MCF 10A (cell line): Measurements from ENCODE around the gene PARD6A. TPM values are rescaled to one million over a fixed set of nuclear protein-coding genes. Genes with fewer than 3 reads are reported as not detected.

ENCODE experiments used
- BruUV-seq: library from RNA; stranded (reverse); fragments of 400-500 nt; replicated peaks from 2 replicates; lab custom pipeline; 2021; lab: Mats Ljungman, UMichigan
- CTCF ChIA-PET: fragments of 300-600 bp; sonication (Branson Sonifier 250); formaldehyde crosslinking; extraction: SDS; loops from one replicate; lab custom pipeline; 2021; ENCODE audit warnings: antibody characterized with exemption, inconsistent platforms; lab: Yijun Ruan, JAX
- POLR2A ChIA-PET: fragments of 300-600, 350-650 bp; sonication (Branson Sonifier 250); formaldehyde crosslinking; extraction: SDS; loops from one replicate; lab custom pipeline; 2020; ENCODE audit warnings: antibody characterized with exemption, inconsistent platforms; lab: Yijun Ruan, JAX
- DNase-seq: peaks from one replicate; pipeline ENCODE4 v3.0.0-alpha.2; 2018; ENCODE audit not compliant: unreplicated experiment
- H3K27ac Mint-ChIP-seq: one replicate; pipeline ENCODE4 v1.8.0; 2022; ENCODE audit warnings: mild to moderate bottlenecking, low read depth, mixed read lengths; ENCODE audit not compliant: unreplicated experiment
- H3K27me3 Mint-ChIP-seq: one replicate; pipeline ENCODE4 v1.8.0; 2022; ENCODE audit warnings: mixed read lengths; ENCODE audit not compliant: insufficient read depth, unreplicated experiment
- H3K36me3 Mint-ChIP-seq: one replicate; pipeline ENCODE4 v1.8.0; 2022; ENCODE audit warnings: mild to moderate bottlenecking, moderate library complexity, mixed read lengths; ENCODE audit not compliant: insufficient read depth, unreplicated experiment
- H3K4me1 Mint-ChIP-seq: one replicate; pipeline ENCODE4 v1.8.0; 2022; ENCODE audit warnings: mixed read lengths; ENCODE audit not compliant: insufficient read depth, unreplicated experiment
- H3K4me3 Mint-ChIP-seq: one replicate; pipeline ENCODE4 v1.8.0; 2022; ENCODE audit warnings: mild to moderate bottlenecking, moderate library complexity, mixed read lengths; ENCODE audit not compliant: unreplicated experiment
- H3K9me3 Mint-ChIP-seq: one replicate; pipeline ENCODE4 v1.8.0; 2022; ENCODE audit warnings: mixed read lengths; ENCODE audit not compliant: unreplicated experiment
- intact Hi-C: fragments of 100-400 bp; cut with micrococcal nuclease; formaldehyde crosslinking; loops from 2 replicates; pipeline ENCODE4 v1.14.1; 2022
- total RNA-seq: library from RNA; stranded (reverse); gene quantifications from 2 replicates; pipeline ENCODE4 v1.2.3, GENCODE V29; 2022
- TF ChIP-seq, protein P1 (sequence below): fragments of 200-600 bp; IDR thresholded peaks from one replicate; pipeline ENCODE4 v1.8.0; 2022; ENCODE audit warnings: antibody characterized with exemption, mild to moderate bottlenecking; ENCODE audit not compliant: unreplicated experiment

Gene PARD6A
- total RNA-seq, 1 experiment from 2014 or later, result 4.5 TPM

DNA sequence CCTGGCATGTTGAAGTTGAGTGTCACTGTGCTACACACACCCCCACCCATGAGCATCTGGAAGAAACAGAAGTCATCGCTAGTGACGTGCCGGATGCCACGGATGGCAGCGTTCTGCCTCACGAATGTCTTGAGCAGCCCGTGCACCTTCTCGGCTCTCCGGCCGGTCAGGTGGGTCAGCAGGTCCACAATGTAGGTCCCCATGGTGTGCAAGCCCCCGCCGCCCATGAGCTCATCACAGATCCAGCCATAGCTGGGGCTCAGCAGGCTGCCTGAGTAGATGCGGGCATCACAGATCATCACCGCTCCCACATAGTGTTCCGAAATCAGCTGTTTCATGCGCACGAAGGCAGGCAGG, 14.8 kb downstream of the PARD6A start:
- CTCF ChIA-PET, result no interaction called here
- DNase-seq, result no peak
- POLR2A ChIA-PET, result no interaction called here
- no peak overlapping the region for H3K4me3 Mint-ChIP-seq
- H3K27me3 Mint-ChIP-seq, result no peaks in the 10 kb centered on the region
- intact Hi-C loops, result loop anchor here (10.0 kb wide), 1 partner anchor 169 kb away; the partner anchor contains the start of genes CENPT, NUTF2 and THAP11
- TF ChIP-seq, protein P1, sequence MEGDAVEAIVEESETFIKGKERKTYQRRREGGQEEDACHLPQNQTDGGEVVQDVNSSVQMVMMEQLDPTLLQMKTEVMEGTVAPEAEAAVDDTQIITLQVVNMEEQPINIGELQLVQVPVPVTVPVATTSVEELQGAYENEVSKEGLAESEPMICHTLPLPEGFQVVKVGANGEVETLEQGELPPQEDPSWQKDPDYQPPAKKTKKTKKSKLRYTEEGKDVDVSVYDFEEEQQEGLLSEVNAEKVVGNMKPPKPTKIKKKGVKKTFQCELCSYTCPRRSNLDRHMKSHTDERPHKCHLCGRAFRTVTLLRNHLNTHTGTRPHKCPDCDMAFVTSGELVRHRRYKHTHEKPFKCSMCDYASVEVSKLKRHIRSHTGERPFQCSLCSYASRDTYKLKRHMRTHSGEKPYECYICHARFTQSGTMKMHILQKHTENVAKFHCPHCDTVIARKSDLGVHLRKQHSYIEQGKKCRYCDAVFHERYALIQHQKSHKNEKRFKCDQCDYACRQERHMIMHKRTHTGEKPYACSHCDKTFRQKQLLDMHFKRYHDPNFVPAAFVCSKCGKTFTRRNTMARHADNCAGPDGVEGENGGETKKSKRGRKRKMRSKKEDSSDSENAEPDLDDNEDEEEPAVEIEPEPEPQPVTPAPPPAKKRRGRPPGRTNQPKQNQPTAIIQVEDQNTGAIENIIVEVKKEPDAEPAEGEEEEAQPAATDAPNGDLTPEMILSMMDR, result no peak
- peaks cover 18% of the 10 kb centered on the region for H3K36me3 Mint-ChIP-seq
- no TSS peak for BruUV-seq
- H3K4me1 Mint-ChIP-seq, result peaks cover 15% of the 10 kb centered on the region
- H3K9me3 Mint-ChIP-seq, result no peaks in the 10 kb centered on the region
- no peak overlapping the region for H3K27ac Mint-ChIP-seq

GRCh38 chr16:67675999-67676398, 15.2 kb downstream of the PARD6A start:
- intact Hi-C loops, result loop anchor here (10.0 kb wide), 1 partner anchor 169 kb away; the partner anchor contains the start of genes CENPT, NUTF2 and THAP11
- Mint-ChIP-seq H3K36me3 (peaks cover 18% of the 10 kb centered on the region), H3K27me3 (no peaks in the 10 kb centered on the region), H3K27ac (no peak overlapping the region), H3K4me3 (no peak overlapping the region), H3K4me1 (peaks cover 15% of the 10 kb centered on the region), H3K9me3 (no peaks in the 10 kb centered on the region)
- DNase-seq, result no peak
- ChIA-PET POLR2A (no interaction called here), CTCF (no interaction called here)
- no TSS peak for BruUV-seq
- TF ChIP-seq, protein P1, result no peak

- DNase-seq, result no peak
- H3K27ac Mint-ChIP-seq, result no peak overlapping the region
- POLR2A ChIA-PET, result interaction anchor here (0.6 kb wide), 1 partner anchor 140 kb away, joined by 3 read pairs; no protein-coding TSS in a partner anchor
Observed at GRCh38 chr16:67676516-67676915, 15.8 kb downstream of the PARD6A start.

GRCh38 chr16:67676939-67677338, 16.2 kb downstream of the PARD6A start:
- no TSS peak for BruUV-seq
- no peak overlapping the region for H3K27ac Mint-ChIP-seq
- intact Hi-C loops, result loop anchor here (10.0 kb wide), 1 partner anchor 168 kb away; the partner anchor contains the start of genes CENPT, NUTF2 and THAP11
- CTCF ChIA-PET, result interaction anchor here (0.6 to 0.7 kb wide), 3 partner anchors 81 to 225 kb away, joined by 3 to 5 read pairs (median 4); no protein-coding TSS in a partner anchor
- no peaks in the 10 kb centered on the region for H3K27me3 Mint-ChIP-seq
- POLR2A ChIA-PET, result interaction anchor here (0.6 kb wide), 1 partner anchor 140 kb away, joined by 3 read pairs; no protein-coding TSS in a partner anchor
- H3K4me3 Mint-ChIP-seq, result no peak overlapping the region
- no peak for DNase-seq
- H3K36me3 Mint-ChIP-seq, result peaks cover 18% of the 10 kb centered on the region
- TF ChIP-seq, protein P1, result no peak
- no peaks in the 10 kb centered on the region for H3K9me3 Mint-ChIP-seq
- peaks cover 15% of the 10 kb centered on the region for H3K4me1 Mint-ChIP-seq

More at GRCh38 chr16:67676516-67676915, 15.8 kb downstream of the PARD6A start:
- intact Hi-C loops, result loop anchor here (10.0 kb wide), 1 partner anchor 168 kb away; the partner anchor contains the start of genes CENPT, NUTF2 and THAP11
- Mint-ChIP-seq H3K4me1 (peaks cover 15% of the 10 kb centered on the region), H3K9me3 (no peaks in the 10 kb centered on the region), H3K36me3 (peaks cover 18% of the 10 kb centered on the region), H3K27me3 (no peaks in the 10 kb centered on the region), H3K4me3 (no peak overlapping the region)
- BruUV-seq, result no TSS peak
- CTCF ChIA-PET, result interaction anchor here (0.6 to 0.7 kb wide), 2 partner anchors 82 to 183 kb away, joined by 3 to 5 read pairs; no protein-coding TSS in a partner anchor
- TF ChIP-seq, protein P1, result no peak
